ENCODE results near the gene CDH15.

GRCh38 chr16:89190150-89190958 lies 18.8 kb downstream of the CDH15 start:
- TF ChIP-seq CTCF (IDR thresholded peaks at IDR 0.05; ENCODE audit: low read depth, low read length, poor library complexity, severe bottlenecking) (no peak), EZH2phosphoT487 (IDR thresholded peaks at IDR 0.05; ENCODE audit: borderline replicate concordance, low read length) (no peak)
